Measurements from ENCODE around the gene CCT7.

GRCh38 chr2:73300926-73301325, 66.8 kb downstream of the CCT7 start:
- TF ChIP-seq CTCF (IDR thresholded peaks at IDR 0.05) (no peak), POLR2A (IDR thresholded peaks at IDR 0.05) (no peak), EP300 (IDR thresholded peaks at IDR 0.05) (no peak)
